Tibial nerve (tissue), 4 donors: ENCODE measurements around the gene OPN1SW.

Experiments used
- CTCF ChIP-seq, 5 experiments: fragments of 200-600 bp in 3 of 5; fragments of 450-650 bp in 2 of 5; sonication (generic) in 3 of 5; IDR thresholded peaks; one replicate each; pipeline ENCODE4 v1.5.1; 2016 to 2019; ENCODE audit warnings: antibody characterized with exemption in 5 of 5, mild to moderate bottlenecking in 3 of 5, moderate library complexity in 2 of 5
- EP300 ChIP-seq, 2 donors: sonication (generic); formaldehyde crosslinking; IDR thresholded peaks; one replicate each; pipeline ENCODE4 v1.6.1; 2017; ENCODE audit warnings: antibody characterized with exemption in 2 of 2, mild to moderate bottlenecking in 1 of 2
- POLR2A ChIP-seq, 2 donors: fragments of 450-650 bp; IDR thresholded peaks; one replicate each; pipeline ENCODE4 v1.6.1; 2017; ENCODE audit warnings: antibody characterized with exemption in 2 of 2, mild to moderate bottlenecking in 2 of 2, moderate library complexity in 2 of 2

GRCh38 chr7:128744366-128744905, 31.2 kb downstream of the OPN1SW start:
- TF ChIP-seq CTCF (IDR thresholded peaks at IDR 0.05) (no peak), POLR2A (IDR thresholded peaks at IDR 0.05) (no peak), EP300 (IDR thresholded peaks at IDR 0.05) (no peak)
